Erythroblast (primary cell): ENCODE data around the gene FOLR2.

ENCODE experiments used
- GATA1 ChIP-seq: IDR thresholded peaks from 2 replicates; pipeline ENCODE4 v1.6.1; 2011; ENCODE audit warnings: low read depth, mild to moderate bottlenecking, control low read depth, low read length, moderate library complexity
- POLR2A ChIP-seq: IDR thresholded peaks from 2 replicates; pipeline ENCODE4 v1.6.1; 2011; ENCODE audit warnings: mild to moderate bottlenecking, low read length

DNA sequence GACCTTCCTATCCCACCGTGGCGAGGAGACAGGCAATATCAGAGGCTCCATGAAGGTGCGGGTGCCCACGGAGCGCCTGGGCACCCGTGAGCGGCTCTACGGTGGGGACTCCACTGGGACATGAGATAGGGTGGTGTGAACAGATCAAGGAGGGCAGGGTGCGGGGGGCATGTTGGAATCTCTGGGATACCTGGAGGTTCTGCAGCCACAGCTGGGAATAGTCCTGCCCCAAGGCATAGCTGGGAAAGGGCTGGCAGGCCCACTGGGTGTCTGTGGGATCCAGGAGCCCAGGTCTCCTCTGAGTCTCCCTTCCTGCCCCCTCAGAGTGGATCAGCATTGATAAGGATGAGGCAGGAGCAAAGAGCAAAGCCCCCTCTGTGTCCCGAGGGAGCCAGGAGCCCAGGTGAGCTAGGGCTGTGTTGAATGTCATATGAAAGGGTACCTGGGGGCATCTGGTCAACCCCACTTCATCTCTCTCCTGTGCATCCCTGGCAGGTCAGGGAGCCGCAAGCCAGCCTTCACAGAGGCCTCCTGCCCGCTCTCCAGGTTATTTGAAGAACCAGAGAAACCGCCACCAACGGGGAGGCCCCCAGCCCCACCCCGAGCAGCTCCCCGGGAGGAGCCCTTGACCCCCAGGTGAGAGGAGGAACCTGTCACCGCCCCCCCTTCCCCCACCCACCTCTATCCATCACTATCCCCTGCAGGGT is 18.9 kb downstream of the FOLR2 start:
- TF ChIP-seq POLR2A (no peak), GATA1 (no peak)
